Gastroesophageal sphincter (tissue), 4 donors: ENCODE results near the gene BAHCC1. TPM values are rescaled to one million over a fixed set of nuclear protein-coding genes. Genes with fewer than 3 reads are reported as not detected.

ENCODE experiments used
- ATAC-seq: fragments of 150-250 bp; one replicate; pipeline ENCODE4 v1.9.1; 2016; ENCODE audit warnings: mild to moderate bottlenecking, moderate library complexity
- H3K27ac ChIP-seq, 4 donors: fragments of 200-600 bp; sonication (generic) in 3 of 4; 1 replicate in 3 of 4; 2 replicates in 1 of 4; pipeline ENCODE4 v1.5.1; 2016 to 2019
- H3K27me3 ChIP-seq: fragments of 200-600 bp; sonication (generic); one replicate; pipeline ENCODE4 v1.5.1; 2019
- H3K36me3 ChIP-seq, 2 donors: fragments of 200-600 bp; sonication (generic); one replicate each; pipeline ENCODE4 v1.5.1; 2019; ENCODE audit warnings: control low read depth in 1 of 2
- H3K4me1 ChIP-seq, 3 donors: fragments of 200-600 bp; sonication (generic); 1 replicate in 2 of 3; 2 replicates in 1 of 3; pipeline ENCODE4 v1.5.1; 2016 to 2019; ENCODE audit warnings: control low read depth in 2 of 3
- H3K4me3 ChIP-seq, 2 donors: fragments of 200-600 bp; sonication (generic); one replicate each; pipeline ENCODE4 v1.5.1; 2019; ENCODE audit warnings: mild to moderate bottlenecking in 1 of 2, moderate library complexity in 1 of 2
- H3K9me3 ChIP-seq, 3 donors: fragments of 200-600 bp; sonication (generic); one replicate each; pipeline ENCODE4 v1.5.1; 2017 to 2019; ENCODE audit warnings: control low read depth in 2 of 3
- EP300 ChIP-seq: sonication (generic); formaldehyde crosslinking; IDR thresholded peaks from one replicate; pipeline ENCODE4 v1.6.1; 2017; ENCODE audit warnings: antibody characterized with exemption, mild to moderate bottlenecking
- POLR2A ChIP-seq, 2 donors: fragments of 450-650 bp; IDR thresholded peaks; one replicate each; pipeline ENCODE4 v1.6.1; 2017; ENCODE audit warnings: antibody characterized with exemption in 2 of 2, mild to moderate bottlenecking in 2 of 2, moderate library complexity in 1 of 2
- POLR2AphosphoS5 ChIP-seq: sonication (generic); formaldehyde crosslinking; IDR thresholded peaks from one replicate; pipeline ENCODE4 v1.6.1; 2017; ENCODE audit warnings: antibody characterized with exemption
- WGBS, 2 donors: methylation state at CpG; one replicate each; pipeline ENCODE4 v1.1.5; 2018; ENCODE audit warnings: low coverage in 1 of 2; 5-methylcytosine and 5-hydroxymethylcytosine counted together
- total RNA-seq, 4 donors: library from RNA; depleted of rRNA; stranded (reverse); fragments of >200 nt; gene quantifications; one replicate each; pipeline ENCODE4 v1.1.0, GENCODE V29; 2016
- TF ChIP-seq, protein P1 (sequence below), 4 experiments: fragments of 200-600 bp in 2 of 4; fragments of 450-650 bp in 2 of 4; sonication (generic) in 1 of 4; IDR thresholded peaks; one replicate each; pipeline ENCODE4 v1.5.1; 2017 to 2019; ENCODE audit warnings: antibody characterized with exemption in 4 of 4, mild to moderate bottlenecking in 2 of 4, moderate library complexity in 2 of 4

The BAHCC1 gene
- total RNA-seq, 4 donors from 2014 or later, result 17.5 to 34.3 (median 19.5) TPM

DNA sequence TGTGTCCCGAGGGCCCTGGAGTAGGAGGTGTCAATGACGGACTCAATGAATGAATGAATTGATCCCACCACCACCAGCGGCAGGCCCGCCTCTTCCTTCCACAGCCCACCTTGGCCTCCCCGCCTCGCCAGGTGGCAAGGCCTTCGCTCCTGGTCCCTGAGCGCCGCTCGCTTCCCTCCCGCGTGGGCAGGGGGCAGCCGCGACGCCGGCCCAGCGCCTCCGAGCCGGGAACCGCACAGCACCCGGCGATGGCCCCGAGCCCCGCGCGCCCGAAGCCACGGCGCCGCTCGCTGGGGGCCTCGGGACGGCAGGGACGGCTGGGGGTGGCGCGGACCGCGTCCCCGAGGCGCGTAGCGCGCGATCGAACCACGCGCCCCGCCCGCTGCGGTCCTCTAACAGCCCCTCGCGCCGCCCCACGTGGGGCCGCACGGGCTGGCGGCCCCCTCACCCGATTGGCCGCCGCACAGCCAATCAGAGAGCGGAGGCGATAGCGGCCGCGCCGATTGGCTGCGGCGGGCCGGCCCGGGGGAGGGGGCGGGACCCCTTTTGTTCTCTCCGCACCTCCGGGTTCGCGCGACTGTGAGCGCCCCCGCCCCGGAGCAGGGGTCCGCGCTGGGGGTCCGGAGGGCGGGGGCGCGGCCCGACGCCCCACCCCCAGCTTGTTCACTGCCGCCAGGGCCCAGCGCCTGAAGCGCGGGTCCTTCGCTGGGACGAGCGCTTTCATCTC, 86.0 kb downstream of the BAHCC1 start:
- TF ChIP-seq, protein P1, sequence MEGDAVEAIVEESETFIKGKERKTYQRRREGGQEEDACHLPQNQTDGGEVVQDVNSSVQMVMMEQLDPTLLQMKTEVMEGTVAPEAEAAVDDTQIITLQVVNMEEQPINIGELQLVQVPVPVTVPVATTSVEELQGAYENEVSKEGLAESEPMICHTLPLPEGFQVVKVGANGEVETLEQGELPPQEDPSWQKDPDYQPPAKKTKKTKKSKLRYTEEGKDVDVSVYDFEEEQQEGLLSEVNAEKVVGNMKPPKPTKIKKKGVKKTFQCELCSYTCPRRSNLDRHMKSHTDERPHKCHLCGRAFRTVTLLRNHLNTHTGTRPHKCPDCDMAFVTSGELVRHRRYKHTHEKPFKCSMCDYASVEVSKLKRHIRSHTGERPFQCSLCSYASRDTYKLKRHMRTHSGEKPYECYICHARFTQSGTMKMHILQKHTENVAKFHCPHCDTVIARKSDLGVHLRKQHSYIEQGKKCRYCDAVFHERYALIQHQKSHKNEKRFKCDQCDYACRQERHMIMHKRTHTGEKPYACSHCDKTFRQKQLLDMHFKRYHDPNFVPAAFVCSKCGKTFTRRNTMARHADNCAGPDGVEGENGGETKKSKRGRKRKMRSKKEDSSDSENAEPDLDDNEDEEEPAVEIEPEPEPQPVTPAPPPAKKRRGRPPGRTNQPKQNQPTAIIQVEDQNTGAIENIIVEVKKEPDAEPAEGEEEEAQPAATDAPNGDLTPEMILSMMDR (IDR thresholded peaks at IDR 0.05), result no peak
- no peaks in the 10 kb centered on the region for H3K36me3 ChIP-seq
- 40% methylated on average over 1 of the region's 94 CpGs; no CpG with 5 or more reads in 1 of the 2 donors for WGBS, 2 donors
- H3K27ac ChIP-seq, result peak overlapping the region in 3 of 4 donors; percentile 11 to 67 (median 57)
- H3K9me3 ChIP-seq, result no peaks in the 10 kb centered on the region
- ATAC-seq, result peak; percentile 88
- H3K4me1 ChIP-seq, result peaks cover 0 to 53% (median 29%) of the 10 kb centered on the region in 3 donors
- H3K27me3 ChIP-seq, result no peaks in the 10 kb centered on the region
- H3K4me3 ChIP-seq, result peak overlapping the region; percentile 40 to 60

DNA sequence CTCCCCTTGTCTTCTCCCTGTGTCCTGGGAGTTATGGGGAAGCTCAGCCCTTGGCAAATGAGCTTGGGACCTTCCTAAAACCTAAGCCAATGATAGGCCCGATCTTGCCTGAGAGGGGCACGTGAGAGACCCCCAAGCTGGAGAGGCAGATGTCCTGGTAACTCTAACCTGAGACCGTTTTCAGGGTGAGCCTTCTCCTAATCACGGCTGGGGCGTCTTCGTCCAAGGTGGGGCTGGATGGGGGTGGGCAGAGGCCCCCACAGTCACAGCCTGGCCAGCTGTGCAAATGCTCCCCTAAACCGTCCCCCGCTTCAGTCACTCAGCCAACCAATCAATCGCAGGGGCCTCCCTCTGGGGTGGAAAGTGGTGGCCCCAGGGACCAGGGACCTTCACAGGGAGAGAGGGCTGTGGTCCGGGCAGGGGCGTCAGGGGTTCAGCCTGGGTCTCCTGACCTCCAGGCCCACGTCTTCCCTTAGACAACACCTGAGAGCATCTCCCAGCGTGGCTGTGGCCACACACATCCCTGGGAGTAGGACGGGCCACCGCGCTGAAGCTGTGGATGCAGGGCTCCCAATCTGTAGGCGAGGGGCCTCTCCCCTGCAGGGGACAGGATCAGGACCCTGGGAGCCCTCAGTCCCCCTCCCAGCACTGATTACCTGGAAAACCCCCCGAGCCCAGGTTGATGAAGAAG, 86.7 kb downstream of the BAHCC1 start:
- WGBS, 2 donors, result no CpG with 5 or more reads among the region's 18 CpGs
- Histone ChIP-seq H3K4me1 (peaks cover 0 to 57% (median 29%) of the 10 kb centered on the region in 3 donors), H3K4me3 (peak overlapping the region; percentile 40 to 60), H3K9me3 (no peaks in the 10 kb centered on the region), H3K27me3 (no peaks in the 10 kb centered on the region), H3K27ac (peak overlapping the region in 3 of 4 donors; percentile 11 to 67 (median 57)), H3K36me3 (no peaks in the 10 kb centered on the region)
- no peak for TF ChIP-seq POLR2A (IDR thresholded peaks at IDR 0.05)
- no peak for ATAC-seq

- no peak for TF ChIP-seq POLR2A (IDR thresholded peaks at IDR 0.05)
- TF ChIP-seq, protein P1 (IDR thresholded peaks at IDR 0.05), result no peak
- no peak for TF ChIP-seq POLR2AphosphoS5
- TF ChIP-seq EP300, result no peak
- H3K4me1 ChIP-seq, result peaks cover 0 to 64% (median 32%) of the 10 kb centered on the region in 3 donors
- WGBS, 2 donors, result 47 to 73% methylated on average over 3 to 6 of the region's 11 CpGs
- no peaks in the 10 kb centered on the region for H3K9me3 ChIP-seq
- H3K27me3 ChIP-seq, result no peaks in the 10 kb centered on the region
- peak overlapping the region in 2 of 4 donors; percentile 11 to 67 for H3K27ac ChIP-seq
- no peak overlapping the region for H3K4me3 ChIP-seq
- no peaks in the 10 kb centered on the region for H3K36me3 ChIP-seq
- ATAC-seq, result no peak
Observed at GRCh38 chr17:81482673-81483072, 87.4 kb downstream of the BAHCC1 start.

GRCh38 chr17:81483085-81483861, 88.0 kb downstream of the BAHCC1 start:
- WGBS, 2 donors, result 89% methylated on average over 2 of the region's 29 CpGs; no CpG with 5 or more reads in 1 of the 2 donors
- ATAC-seq, result no peak
- no peaks in the 10 kb centered on the region for H3K36me3 ChIP-seq
- peak overlapping the region in 1 of 2 donors; percentile 49 for H3K4me3 ChIP-seq
- H3K4me1 ChIP-seq, result peaks cover 0 to 70% (median 33%) of the 10 kb centered on the region in 3 donors
- H3K9me3 ChIP-seq, result no peaks in the 10 kb centered on the region
- H3K27ac ChIP-seq, result peak overlapping the region in 2 of 4 donors; percentile 11 to 67
- TF ChIP-seq POLR2A (IDR thresholded peaks at IDR 0.05), result no peak
- TF ChIP-seq, protein P1 (IDR thresholded peaks at IDR 0.05), result no peak
- TF ChIP-seq EP300, result no peak
- no peak for TF ChIP-seq POLR2AphosphoS5
- no peaks in the 10 kb centered on the region for H3K27me3 ChIP-seq

- Histone ChIP-seq H3K4me3 (peak overlapping the region; percentile 6 to 49), H3K4me1 (peaks cover 0 to 75% (median 37%) of the 10 kb centered on the region in 3 donors), H3K27ac (peak overlapping the region in 1 of 4 donors; percentile 40), H3K36me3 (no peaks in the 10 kb centered on the region), H3K27me3 (no peaks in the 10 kb centered on the region), H3K9me3 (no peaks in the 10 kb centered on the region)
- ATAC-seq, result no peak
- no CpG with 5 or more reads among the region's 32 CpGs for WGBS, 2 donors
- TF ChIP-seq EP300, result no peak
- no peak for TF ChIP-seq POLR2AphosphoS5
- TF ChIP-seq POLR2A (IDR thresholded peaks at IDR 0.05), result no peak
Observed at GRCh38 chr17:81483862-81484194, 88.6 kb downstream of the BAHCC1 start.
